HepG2 (cell line): Measurements from ENCODE around the gene WBP1. TPM values are rescaled to one million over a fixed set of nuclear protein-coding genes. Genes with fewer than 3 reads are reported as not detected.

Experiments used
- ARHGAP35 ChIP-seq: sonication (generic); formaldehyde crosslinking; IDR thresholded peaks from 2 replicates; pipeline ENCODE4 v1.9.0; 2022; ENCODE audit warnings: mild to moderate bottlenecking, inconsistent platforms, moderate library complexity, missing genetic modification reagents, borderline replicate concordance
- ATF7 ChIP-seq, 2 experiments: fragments of 450-650 bp in 1 of 2; sonication (generic) in 1 of 2; formaldehyde crosslinking in 1 of 2; IDR thresholded peaks; 2 replicates each; pipeline versions ENCODE4 v1.4.0 to v1.6.1; 2016 to 2020; ENCODE audit warnings: antibody characterized with exemption in 1 of 2, mild to moderate bottlenecking in 1 of 2, missing genetic modification reagents in 1 of 2
- CREBL2 ChIP-seq: sonication (generic); formaldehyde crosslinking; IDR thresholded peaks from 2 replicates; pipeline ENCODE4 v1.8.1; 2023; ENCODE audit warnings: missing genetic modification reagents, mild to moderate bottlenecking, borderline replicate concordance
- FOXP4 ChIP-seq: sonication (generic); formaldehyde crosslinking; IDR thresholded peaks from 2 replicates; pipeline ENCODE4 v1.4.0; 2020; ENCODE audit warnings: missing genetic modification reagents
- GABPB1 ChIP-seq: IDR thresholded peaks from 2 replicates; pipeline ENCODE4 v1.6.1; 2016; ENCODE audit warnings: mild to moderate bottlenecking, missing genetic modification reagents, moderate library complexity, missing compliant biosample characterization
- KDM5A ChIP-seq: fragments of 200-600 bp; sonication (generic); IDR thresholded peaks from 2 replicates; pipeline ENCODE4 v1.7.0; 2018; ENCODE audit warnings: antibody characterized with exemption, mild to moderate bottlenecking, low read length, borderline replicate concordance
- KDM5B ChIP-seq: sonication (generic); formaldehyde crosslinking; IDR thresholded peaks from 2 replicates; pipeline ENCODE4 v1.4.0; 2020; ENCODE audit warnings: missing genetic modification reagents, mild to moderate bottlenecking, borderline replicate concordance
- NFAT5 ChIP-seq: sonication (generic); formaldehyde crosslinking; IDR thresholded peaks from 2 replicates; pipeline ENCODE4 v1.4.0; 2020; ENCODE audit warnings: missing genetic modification reagents
- RBM39 ChIP-seq: fragments of 200-400 bp; formaldehyde crosslinking; IDR thresholded peaks from one replicate; pipeline ENCODE4 v1.6.1; 2018; ENCODE audit warnings: antibody characterized with exemption, mild to moderate bottlenecking, low read depth, low read length; ENCODE audit not compliant: poor library complexity, severe bottlenecking
- RFXANK ChIP-seq: IDR thresholded peaks from 2 replicates; pipeline ENCODE4 v1.6.1; 2016
- THAP11 ChIP-seq: IDR thresholded peaks from 2 replicates; pipeline ENCODE4 v1.6.1; 2016; ENCODE audit warnings: missing biosample characterization, missing genetic modification reagents
- ZC3H13 ChIP-seq: sonication (generic); formaldehyde crosslinking; IDR thresholded peaks from 2 replicates; pipeline ENCODE4 v1.8.1; 2023; ENCODE audit warnings: mild to moderate bottlenecking, missing genetic modification reagents, moderate library complexity
- ZFYVE20 ChIP-seq: sonication (generic); formaldehyde crosslinking; IDR thresholded peaks from 2 replicates; pipeline ENCODE4 v1.8.0; 2023; ENCODE audit warnings: low read depth, mild to moderate bottlenecking, moderate library complexity, missing genetic modification reagents, borderline replicate concordance
- ZNF17 ChIP-seq: sonication (generic); formaldehyde crosslinking; IDR thresholded peaks from 2 replicates; pipeline ENCODE4 v1.5.0; 2020; ENCODE audit warnings: mild to moderate bottlenecking, missing genetic modification reagents
- ZNF350 ChIP-seq: sonication (generic); formaldehyde crosslinking; IDR thresholded peaks from 2 replicates; pipeline ENCODE4 v1.4.0; 2020; ENCODE audit warnings: mild to moderate bottlenecking, low read depth, missing genetic modification reagents, borderline replicate concordance
- ZNF775 ChIP-seq: sonication (generic); formaldehyde crosslinking; IDR thresholded peaks from 2 replicates; pipeline ENCODE4 v1.4.0; 2020; ENCODE audit warnings: missing genetic modification reagents, mild to moderate bottlenecking, moderate library complexity, borderline replicate concordance
- ZSCAN21 ChIP-seq: sonication (generic); formaldehyde crosslinking; IDR thresholded peaks from 2 replicates; pipeline ENCODE4 v1.8.0; 2022; ENCODE audit warnings: mild to moderate bottlenecking, missing genetic modification reagents, moderate library complexity, borderline replicate concordance
- polyA plus RNA-seq, 8 experiments: library from polyadenylated mRNA; depleted of rRNA in 3 of 8; stranded (reverse) in 7 of 8; unstranded in 1 of 8; fragments of >200 nt; fragmentation: Illumina TruSeq in 4 of 8; extraction: Trizol in 4 of 8; gene quantifications; 2 replicates each; pipeline versions ENCODE4 v1.2.1 to v1.2.3, GENCODE V29; 2011 to 2016; ENCODE audit warnings: low read depth in 4 of 8, missing spikeins in 1 of 8, mixed read lengths in 1 of 8; ENCODE audit not compliant: insufficient read depth in 1 of 8
- total RNA-seq, 5 experiments: library from RNA; depleted of rRNA; stranded (reverse); fragments of >200 nt; fragmentation: Illumina TruSeq; extraction: Trizol; gene quantifications; 2 replicates each; pipeline ENCODE4 v1.2.3, GENCODE V29; 2016; ENCODE audit warnings: low read depth in 1 of 5

The WBP1 gene
- total and polyA plus RNA-seq, 2 of the 13 experiments (the other 11 are each of a cell fraction or from before 2014, with no cell fraction given) = 38.8 to 85.7 TPM

- no peak for TF ChIP-seq FOXP4 (CRISPR knock-in tag)
- peak; percentile 83 for TF ChIP-seq GABPB1 (CRISPR knock-in tag)
- TF ChIP-seq ZFYVE20 (CRISPR knock-in tag) = no peak
- peak; percentile 91; the same call in 1 of the 2 replicates for TF ChIP-seq ZNF350 (CRISPR knock-in tag)
- TF ChIP-seq ARHGAP35 (CRISPR knock-in tag) = no peak
- peak; percentile 65 for TF ChIP-seq THAP11
- TF ChIP-seq ZC3H13 = peak; percentile 23; the same call in 1 of the 2 replicates
- TF ChIP-seq ATF7 (IDR thresholded peaks at IDR 0.05) = no peak
- no peak for TF ChIP-seq ATF7 (CRISPR knock-in tag; IDR thresholded peaks at IDR 0.05)
- peak; percentile 82 for TF ChIP-seq KDM5A
- peak; percentile 66; the same call in 1 of the 2 replicates for TF ChIP-seq KDM5B (CRISPR knock-in tag)
- peak; percentile 13 for TF ChIP-seq RBM39
- TF ChIP-seq CREBL2 (CRISPR knock-in tag) = peak; percentile 86; the same call in 1 of the 2 replicates
- peak; percentile 88; the same call in 1 of the 2 replicates for TF ChIP-seq RFXANK
- no peak for TF ChIP-seq ZNF17 (CRISPR knock-in tag)
- 0 out of 2 replicates have a peak, but pooled peaks have one; percentile 75 for TF ChIP-seq ZNF775 (CRISPR knock-in tag)
- 0 out of 2 replicates have a peak, but pooled peaks have one; percentile 29 for TF ChIP-seq ZSCAN21
- TF ChIP-seq NFAT5 = peak; percentile 23; the same call in 1 of the 2 replicates
These were observed at the start of gene WBP1 (continued) for GRCh38 chr2:74458132-74458937.
